GM08714 (cell line): ENCODE results near the gene DOCK3.
"Not testable (repeated sequence)": the region's sequence is repeated elsewhere in the genome, so short reads cannot be mapped to it uniquely, and the experiment has no call there.

Experiments
- H3K4me3 ChIP-seq: fragments of 200-500 bp; sonication (Bioruptor generic); 2 replicates; pipeline ENCODE4 v1.5.1; 2014; ENCODE audit warnings: mild to moderate bottlenecking, low read length, inconsistent platforms
- ZNF274 ChIP-seq: IDR thresholded peaks from 2 replicates; pipeline ENCODE4 v1.6.1; 2012; ENCODE audit warnings: mild to moderate bottlenecking, low read depth, low read length

DOCK3 gene

DNA sequence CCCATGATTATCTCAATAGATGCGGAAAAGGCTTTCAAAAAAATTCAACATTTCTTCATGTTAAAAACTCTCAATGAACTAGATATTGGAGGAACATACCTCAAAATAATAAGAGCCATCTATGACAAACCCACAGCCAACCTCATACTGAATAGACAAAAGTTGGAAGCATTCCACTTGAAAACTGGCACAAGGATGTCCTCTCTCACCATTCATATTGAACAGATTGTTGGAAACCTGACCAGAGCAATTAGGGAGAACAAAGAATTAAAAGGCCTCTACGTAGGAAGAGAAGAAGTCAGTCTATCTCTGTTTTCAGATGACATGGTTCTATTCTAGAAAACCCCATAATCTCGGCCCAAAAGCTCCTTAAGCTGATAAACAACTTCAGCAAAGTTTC, 435.9 kb downstream of the DOCK3 start:
- no peak for TF ChIP-seq ZNF274
- H3K4me3 ChIP-seq, result no peak overlapping the region

GRCh38 chr3:51122944-51123343, 448.2 kb downstream of the DOCK3 start:
- TF ChIP-seq ZNF274, result no peak

DNA sequence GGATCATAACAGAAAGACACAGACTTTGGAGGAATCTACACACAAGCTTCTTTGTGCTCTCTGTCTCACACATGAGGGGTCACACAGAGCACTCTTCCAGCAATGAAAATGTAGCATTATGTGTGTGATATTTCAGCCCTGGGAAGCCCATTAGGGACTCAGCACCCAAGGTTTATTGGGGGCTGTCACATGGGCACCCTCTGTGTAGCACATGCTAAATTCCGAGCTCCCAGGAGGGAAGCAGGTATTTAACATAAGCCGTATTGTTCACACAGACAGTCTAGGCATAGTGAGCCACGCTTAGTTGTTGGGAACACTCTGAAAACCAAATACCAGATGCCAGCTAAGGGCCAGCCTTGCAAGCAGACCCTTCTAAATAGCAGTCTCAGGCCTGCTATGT, 448.8 kb downstream of the DOCK3 start:
- TF ChIP-seq ZNF274, result no peak
- no peak overlapping the region for H3K4me3 ChIP-seq

More at GRCh38 chr3:51122944-51123343, 448.2 kb downstream of the DOCK3 start:
- H3K4me3 ChIP-seq, result no peak overlapping the region

DNA sequence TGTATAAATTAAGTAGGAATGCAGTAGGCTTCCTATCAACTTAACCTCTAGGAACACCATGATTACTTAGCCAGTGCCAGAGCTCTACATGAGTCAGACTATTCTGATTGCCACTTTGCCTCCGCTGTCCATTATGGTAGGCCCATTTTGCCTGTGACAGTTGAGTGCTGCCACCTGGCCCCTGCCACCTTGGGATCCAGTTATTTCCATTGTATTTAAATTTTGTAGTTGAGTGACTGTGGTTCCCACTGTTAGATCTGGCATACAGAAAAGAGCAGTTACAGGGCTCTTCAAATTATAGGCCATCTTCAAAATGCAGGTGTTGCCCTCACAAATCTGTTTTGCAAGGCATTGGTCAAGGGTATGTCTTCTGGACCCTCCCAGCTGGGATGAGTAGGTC, 456.9 kb downstream of the DOCK3 start:
- H3K4me3 ChIP-seq, result not testable (repeated sequence)

DNA sequence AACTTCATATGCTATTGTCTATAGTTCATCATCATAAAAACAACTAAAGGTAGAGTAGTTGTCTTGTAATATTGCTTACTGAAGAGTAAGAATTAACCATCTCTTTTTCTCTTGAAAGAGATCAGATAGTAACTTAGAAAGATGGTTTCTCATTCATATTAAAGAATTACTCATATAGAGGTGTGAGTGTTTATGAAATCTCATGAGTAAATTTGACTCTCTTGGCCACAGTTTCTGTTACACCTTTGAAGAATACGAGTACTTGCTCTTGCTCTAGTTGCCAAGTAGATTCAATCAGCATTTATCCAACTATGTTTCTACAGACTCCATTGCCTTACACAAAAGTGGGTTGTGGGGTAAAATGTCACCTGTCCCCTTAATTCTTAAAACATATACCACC, 463.0 kb downstream of the DOCK3 start:
- TF ChIP-seq ZNF274, result no peak
- no peak overlapping the region for H3K4me3 ChIP-seq

DNA sequence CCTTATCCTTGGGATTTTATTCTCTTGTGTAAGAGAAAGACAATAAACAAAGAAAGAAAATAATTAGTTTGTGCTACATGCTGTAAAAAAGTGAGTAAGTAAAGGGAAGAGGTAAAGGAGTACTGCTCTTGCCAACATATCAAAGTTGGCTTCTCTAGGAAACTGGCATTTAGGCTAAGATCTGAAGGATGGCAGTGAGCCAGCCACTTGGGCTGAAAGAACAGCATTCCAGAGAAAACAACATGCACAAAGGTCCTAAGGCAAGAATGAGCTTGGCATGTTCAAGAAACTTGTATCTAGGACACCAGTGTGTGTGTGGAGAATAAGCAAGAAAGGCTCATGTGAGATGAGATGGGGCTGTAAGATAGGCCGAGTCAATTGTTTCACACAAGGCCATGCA, 464.9 kb downstream of the DOCK3 start:
- TF ChIP-seq ZNF274, result no peak
- H3K4me3 ChIP-seq, result no peak overlapping the region

DNA sequence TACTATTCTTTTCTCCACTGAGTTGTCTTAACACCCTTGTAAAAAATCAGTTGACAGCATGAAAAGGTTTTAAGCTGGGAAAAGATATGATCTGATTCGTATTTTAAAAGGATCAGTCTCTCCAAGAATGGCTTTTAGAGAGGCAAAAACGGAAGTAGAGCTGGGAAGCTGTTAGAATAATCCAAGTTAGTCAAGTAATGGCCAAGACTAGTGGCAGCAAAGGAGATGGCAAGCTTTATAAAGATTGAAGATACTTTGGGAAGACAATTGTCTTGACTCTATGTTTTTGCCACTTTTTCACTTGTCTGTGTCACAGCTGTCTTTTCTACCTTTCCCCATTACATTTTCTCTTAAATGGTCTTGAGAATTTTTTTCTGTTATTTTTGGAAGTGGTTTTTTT, 466.8 kb downstream of the DOCK3 start:
- H3K4me3 ChIP-seq, result no peak overlapping the region
- no peak for TF ChIP-seq ZNF274

DNA sequence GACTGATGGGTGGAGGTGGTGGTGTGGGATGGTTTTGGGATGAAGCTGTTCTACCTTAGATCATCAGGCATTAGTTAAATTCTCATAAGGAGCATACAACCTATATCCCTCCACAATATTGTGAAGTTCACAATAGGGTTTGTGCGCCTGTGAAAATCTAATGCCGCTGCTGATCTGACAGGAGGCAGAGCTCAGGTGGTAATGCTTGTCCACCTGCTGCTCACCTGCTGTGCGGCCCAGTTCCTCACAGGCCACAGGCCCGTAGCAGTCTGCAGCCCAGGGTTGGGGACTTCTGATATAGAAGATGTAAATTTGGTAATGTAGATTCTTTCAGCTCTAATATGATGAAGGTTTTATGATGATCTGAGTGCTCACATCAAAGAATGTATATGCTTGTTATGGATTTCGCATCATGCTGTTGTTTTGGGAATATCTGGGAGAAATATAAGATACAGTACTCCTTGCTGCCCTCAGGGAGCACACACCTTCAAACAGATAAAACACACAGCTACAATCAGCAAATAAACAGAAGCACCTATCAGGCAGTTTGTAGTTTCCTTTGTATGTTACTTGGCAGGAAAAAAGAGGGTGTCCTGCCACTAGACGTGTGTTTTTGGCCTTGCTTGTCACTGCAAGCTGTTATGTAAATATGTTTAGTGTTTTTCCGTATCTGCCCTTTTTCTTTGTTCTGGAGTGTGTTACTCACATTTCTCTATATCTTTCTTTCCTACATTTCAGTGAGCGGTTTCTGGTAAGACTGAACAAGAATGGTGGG, 471.3 kb downstream of the DOCK3 start:
- no peak overlapping the region for H3K4me3 ChIP-seq
- no peak for TF ChIP-seq ZNF274

DNA sequence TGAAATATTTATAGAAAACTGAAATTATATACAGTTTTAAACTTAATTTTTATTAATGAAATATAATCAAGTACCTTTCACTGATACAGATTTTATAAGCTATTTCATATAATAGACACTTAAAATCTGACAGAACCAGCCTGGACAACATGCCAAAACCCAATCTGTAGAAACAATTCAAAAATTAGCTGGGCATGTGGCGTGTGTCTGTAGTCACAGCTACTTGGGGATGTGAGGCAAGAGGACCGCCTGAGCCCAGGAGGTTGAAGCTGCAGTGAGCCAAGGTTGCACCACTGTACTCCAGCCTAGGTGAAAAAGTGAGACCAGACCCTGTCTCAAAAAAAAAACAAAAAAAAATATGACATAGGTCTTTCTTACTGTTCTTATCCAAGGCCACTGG, 472.1 kb downstream of the DOCK3 start:
- no peak for TF ChIP-seq ZNF274
- H3K4me3 ChIP-seq, result no peak overlapping the region

GRCh38 chr3:51156147-51156546, 481.4 kb downstream of the DOCK3 start:
- TF ChIP-seq ZNF274, result no peak
- no peak overlapping the region for H3K4me3 ChIP-seq

GRCh38 chr3:51163051-51163450, 488.3 kb downstream of the DOCK3 start:
- H3K4me3 ChIP-seq, result no peak overlapping the region
- no peak for TF ChIP-seq ZNF274

GRCh38 chr3:51173518-51174271, 499.0 kb downstream of the DOCK3 start:
- no peak overlapping the region for H3K4me3 ChIP-seq
- no peak for TF ChIP-seq ZNF274

- no peak overlapping the region for H3K4me3 ChIP-seq
- no peak for TF ChIP-seq ZNF274
Measured at GRCh38 chr3:51176923-51177322, 502.2 kb downstream of the DOCK3 start.

DNA sequence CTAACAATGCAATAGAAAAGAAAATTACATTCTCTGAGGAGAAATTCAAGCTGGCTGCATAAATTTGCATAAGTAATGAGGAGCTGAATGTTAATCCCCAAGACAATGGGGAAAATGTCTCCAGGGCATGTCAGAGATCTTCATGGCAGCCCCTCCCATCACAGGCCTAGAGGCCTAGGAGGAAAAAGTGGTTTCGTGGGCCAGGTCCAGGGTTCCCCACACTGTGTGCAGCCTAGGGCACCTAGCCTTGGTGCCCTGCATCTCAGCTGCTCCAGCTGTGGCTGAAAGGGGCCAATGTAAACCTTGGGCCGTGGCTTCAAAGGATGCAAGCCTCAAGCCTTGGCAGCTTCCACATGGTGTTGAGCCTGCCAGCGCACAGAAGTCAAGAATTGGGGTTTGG, 511.7 kb downstream of the DOCK3 start:
- not testable (repeated sequence) for H3K4me3 ChIP-seq

DNA sequence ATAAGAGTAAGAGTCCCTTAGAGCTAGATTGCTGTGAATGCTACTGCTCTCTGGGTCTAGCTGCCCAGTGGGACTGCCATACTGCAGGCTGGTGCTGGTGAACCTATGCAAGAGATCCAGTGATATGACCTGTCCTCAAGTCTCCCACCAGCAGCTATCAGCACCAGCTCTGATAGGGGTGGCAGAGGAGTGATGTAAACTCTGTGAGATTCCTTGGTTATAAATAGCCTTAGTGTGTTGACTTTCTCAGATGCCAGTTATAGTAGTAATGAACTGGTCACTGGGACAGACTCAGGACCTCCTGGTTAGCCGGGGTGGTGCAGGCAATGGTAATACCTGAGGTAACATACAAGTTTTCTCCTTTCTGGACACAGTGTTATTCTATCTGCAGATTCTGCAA, 515.5 kb downstream of the DOCK3 start:
- H3K4me3 ChIP-seq, result no peak overlapping the region
- no peak for TF ChIP-seq ZNF274

DNA sequence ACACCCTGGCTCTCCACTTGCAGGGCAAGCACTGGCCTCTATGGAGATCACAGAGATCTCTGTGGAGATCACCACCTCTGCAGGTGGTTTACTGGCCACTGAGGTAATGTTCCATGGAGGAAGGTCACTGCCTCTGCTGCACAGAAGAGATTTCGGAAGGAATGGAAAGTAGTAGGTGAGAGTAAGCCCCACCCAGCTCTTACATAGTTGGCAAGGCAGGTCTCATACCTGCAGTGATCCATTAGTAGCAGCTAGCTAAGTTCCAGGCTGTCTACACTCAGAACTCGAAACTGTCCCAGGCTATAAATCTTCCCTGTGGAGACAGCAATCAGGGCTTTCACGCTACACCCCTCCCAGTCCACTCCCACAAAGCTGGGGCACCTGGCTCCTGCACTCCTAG, 516.1 kb downstream of the DOCK3 start:
- no peak overlapping the region for H3K4me3 ChIP-seq
- TF ChIP-seq ZNF274, result no peak

DNA sequence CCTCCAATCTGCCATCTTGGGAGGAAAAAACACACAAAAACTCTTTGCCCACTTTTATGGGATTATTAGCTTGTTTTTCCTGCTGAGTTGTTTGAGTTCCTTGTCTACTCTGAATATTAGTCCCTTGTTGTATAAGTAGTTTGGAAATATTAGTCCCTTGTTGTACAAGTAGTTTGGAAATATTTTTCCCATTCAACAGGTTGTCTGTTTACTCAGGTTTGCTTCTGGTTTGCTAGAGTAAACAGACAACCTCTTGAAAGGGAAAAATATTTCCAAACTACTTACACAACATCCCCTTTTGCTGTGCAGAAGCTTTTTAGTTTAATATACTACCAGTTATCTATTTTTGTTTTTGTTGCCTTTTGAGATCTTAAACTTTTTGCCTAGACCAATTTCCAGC, 517.0 kb downstream of the DOCK3 start:
- no peak overlapping the region for H3K4me3 ChIP-seq

More for the DNA sequence above, 517.0 kb downstream of the DOCK3 start:
- no peak for TF ChIP-seq ZNF274
